ENCODE results near the gene PCK2.
A peak's percentile ranks its signal among the peaks of the same experiment; 100 is the strongest.
"Not testable (repeated sequence)": the region's sequence is repeated elsewhere in the genome, so short reads cannot be mapped to it uniquely, and the experiment has no call there.

The PCK2 gene

DNA sequence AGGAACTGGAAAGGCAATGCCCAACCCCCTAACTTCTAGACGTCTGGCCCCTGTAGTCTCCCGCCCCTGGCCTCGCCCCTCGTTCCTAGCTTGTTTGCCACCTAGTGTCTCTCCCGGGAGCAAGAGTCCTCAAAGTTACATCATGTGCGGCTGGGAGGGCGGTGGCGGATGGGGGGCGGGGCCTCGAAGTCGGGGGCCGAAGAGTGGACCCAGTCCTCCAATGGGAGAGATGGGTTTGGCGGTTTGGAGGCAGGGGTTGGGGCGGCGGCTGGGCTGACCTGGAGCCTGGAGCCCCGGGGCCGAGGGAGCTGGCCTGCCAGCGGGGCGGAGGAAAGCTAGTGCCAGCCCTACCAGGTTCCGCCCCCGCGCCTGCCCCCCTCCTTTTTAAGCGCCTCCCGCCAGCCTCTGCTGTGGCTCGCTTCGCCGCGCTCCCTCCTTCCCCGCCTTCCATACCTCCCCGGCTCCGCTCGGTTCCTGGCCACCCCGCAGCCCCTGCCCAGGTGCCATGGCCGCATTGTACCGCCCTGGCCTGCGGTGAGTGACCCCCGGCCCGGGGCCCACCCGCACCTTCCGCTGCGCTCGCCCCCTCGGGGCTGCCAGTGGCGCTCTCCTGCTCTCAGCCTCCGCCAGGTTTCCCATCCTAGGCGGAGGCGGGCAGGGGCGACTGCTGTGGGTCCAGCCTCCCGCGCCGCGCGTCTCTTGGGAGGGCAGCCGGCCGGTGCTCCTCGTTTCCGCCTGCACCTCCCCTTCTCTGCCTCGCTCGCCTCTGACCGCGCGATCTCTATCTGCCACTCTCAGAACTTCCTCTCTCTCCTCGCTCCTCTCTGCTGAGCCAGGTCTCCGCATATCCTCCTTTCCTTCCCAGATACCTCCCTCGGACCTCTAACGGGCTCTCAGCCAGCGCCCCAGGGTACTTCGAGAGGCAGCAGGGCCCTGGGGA lies at the start of gene PCK2:
PCK2 (plus strand) TSS at position 411 of the 940 bp plus-strand sequence; CDS start at position 506, 95 bp downstream.
- peak; percentile 57 to 97 (median 74) for DNase-seq
- intact Hi-C loops (cut with DNase I): loop anchor here (5.0 kb wide), 1 partner anchor 42 kb away; the partner anchor contains the start of gene CARMIL3

DNA sequence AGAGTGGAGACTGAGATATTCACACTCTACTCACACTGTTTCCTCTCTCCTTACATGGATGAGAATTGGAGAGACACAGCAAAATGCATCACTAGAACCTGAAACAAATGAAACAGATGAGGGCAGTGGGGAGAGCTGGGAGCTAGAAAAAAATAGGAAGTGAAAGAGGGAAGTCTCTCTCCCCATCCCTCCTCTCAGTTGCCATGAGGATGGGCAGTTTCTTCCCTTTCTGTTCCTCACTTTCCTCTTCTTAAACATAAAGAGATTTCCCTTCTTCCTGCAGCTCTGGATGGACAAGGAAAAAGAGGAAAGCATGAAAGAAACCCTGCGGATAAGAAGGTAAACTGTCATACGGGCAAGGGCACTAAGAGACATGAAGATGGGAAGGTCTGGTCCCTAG lies 45.1 kb upstream of the PCK2 start:
- intact Hi-C loops (cut with DNase I); DNase-seq: not testable (repeated sequence)

DNA sequence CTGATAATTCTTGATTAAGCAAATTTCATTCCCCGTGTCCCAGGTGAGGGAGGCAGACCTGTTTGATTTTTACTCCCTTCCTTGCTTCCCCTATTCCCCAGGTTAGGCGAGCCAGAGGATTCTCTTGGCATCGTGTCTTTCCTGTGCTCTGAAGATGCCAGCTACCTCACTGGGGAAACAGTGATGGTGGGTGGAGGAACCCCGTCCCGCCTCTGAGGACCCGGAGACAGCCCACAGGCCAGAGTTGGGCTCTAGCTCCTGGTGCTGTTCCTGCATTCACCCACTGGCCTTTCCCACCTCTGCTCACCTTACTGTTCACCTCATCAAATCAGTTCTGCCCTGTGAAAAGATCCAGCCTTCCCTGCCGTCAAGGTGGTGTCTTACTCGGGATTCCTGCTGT lies 43.4 kb upstream of the PCK2 start:
- DNase-seq: not testable (repeated sequence)
- intact Hi-C loops (cut with DNase I): loop anchor here (5.0 kb wide), 1 partner anchor 42 kb away; the partner anchor contains the start of gene PCK2

DNA sequence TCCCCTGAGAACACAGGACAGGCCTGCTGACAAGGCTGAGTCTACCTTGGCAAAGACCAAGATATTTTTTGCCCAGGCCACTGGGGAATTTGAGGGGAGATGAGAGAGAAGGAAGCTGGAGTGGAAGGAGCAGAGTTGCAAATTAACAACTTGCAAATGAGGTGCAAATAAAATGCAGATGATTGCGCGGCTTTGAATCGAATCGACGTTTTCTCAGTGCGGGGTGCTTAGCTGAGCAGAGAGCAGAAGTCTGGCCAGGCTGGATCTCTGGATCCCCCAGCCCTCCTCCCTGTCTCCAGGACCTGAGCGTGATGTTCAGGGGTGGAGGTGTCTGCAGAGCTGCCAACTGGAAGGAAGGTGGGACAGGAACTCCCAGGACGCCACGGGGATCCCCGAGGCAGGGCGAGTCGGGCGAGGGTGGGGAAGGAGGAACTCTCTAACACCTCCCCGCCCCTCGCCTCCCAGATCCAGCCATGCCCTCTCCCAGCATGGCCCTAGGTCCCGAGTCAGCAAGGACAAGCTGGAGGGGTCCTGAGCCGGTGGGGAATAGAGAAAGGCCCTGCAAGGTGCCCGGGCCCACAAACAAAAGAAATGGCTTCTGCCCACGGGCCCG lies 42.8 kb upstream of the PCK2 start:
- DNase-seq: peak in 3 of 10 donors; percentile 30 to 88 (median 86)
- intact Hi-C loops (cut with DNase I): loop anchor here (5.0 kb wide), 1 partner anchor 41 kb away; the partner anchor contains the start of gene PCK2

DNA sequence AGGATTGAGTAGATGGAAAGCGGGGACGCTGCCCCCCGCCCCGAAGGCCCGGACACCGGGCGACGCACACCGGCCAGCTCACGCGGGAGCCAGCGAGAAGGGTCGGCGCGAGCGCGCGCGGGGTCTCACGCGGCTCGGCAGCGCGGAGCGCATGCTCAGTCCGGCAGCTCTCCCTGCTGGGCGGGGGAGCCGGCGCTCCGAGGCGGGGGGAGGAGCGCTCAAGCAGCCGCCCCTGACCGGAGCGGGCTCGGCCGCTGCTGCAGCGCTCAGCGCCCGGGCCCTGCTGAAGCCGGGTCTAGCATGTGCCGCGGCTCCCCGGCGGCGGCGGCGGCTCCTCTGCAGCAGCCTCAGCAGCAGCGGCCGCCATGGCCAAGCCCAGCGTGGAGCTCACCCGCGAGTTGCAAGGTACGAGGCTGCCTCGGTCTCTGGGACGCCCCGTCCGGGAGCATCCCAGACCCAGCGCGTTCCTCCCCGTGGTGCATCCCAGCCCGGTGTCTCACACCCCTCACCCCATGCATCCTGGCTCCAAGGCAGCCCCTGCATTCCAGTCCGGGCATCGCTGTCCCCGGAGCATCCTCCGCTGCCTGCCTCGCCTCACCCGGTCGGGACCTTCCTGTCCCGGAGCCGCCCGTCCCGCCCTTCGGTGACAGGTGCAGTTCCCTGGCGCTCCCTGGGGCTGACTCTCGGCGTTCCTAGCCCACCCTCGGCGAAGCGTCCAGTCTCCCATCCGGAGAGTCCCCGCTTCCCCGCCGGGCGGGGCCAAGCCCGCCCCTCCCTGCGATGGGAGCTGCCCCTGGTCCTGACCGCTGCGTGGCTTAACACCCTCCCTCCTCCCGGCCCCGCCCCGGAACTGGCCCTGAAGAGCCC lies 42.1 kb upstream of the PCK2 start, which contains the start of gene CARMIL3:
CARMIL3 (plus strand) TSS at position 221 of the 867 bp plus-strand sequence; CDS start at position 366, 145 bp downstream.
- intact Hi-C loops (cut with DNase I): loop anchor here (5.0 kb wide), 1 partner anchor 40 kb away; the partner anchor contains the start of gene PCK2
- DNase-seq: peak; percentile 52 to 97 (median 72)

DNA sequence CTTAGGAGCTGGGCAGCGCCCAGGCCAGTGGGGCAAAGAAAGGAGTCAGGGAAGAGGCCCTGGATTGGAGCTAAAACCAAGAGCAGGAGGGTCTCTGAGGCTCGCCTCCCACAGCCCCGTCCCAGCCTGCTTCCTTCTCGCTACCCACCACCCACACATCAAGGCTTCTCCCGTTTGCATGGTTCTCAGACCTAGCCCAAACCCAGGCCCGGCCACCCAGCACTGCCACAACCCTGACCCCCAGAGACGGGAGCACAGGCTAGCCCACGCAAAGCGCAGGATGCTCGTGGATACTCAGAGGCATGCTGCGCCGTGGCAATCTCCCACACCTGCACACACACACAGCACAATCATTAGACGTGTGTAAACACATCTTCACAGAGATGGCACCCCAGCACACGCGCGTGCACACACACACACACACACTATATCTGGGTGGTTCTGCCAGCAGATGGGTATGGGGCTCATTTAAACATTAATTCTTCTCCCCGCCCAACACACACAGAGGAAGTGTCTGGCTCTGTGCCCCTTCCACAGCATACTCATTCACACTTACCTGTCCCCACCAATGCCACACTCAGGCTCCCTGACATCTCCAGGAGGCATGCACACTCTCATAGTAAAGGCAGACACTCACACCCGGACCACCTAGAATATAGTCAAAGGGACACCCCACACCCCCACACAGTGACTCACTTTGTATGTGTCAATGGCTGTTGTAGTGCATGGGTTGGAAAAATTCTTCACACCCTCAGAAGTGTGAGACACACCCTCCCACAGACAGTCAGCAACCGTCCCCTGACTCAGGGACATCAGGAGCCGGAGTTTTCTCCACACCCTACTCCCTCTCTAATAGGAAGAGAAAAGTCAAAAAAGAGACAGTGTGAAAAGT lies 41.2 kb upstream of the PCK2 start:
- intact Hi-C loops (cut with DNase I): loop anchor here (5.0 kb wide), 1 partner anchor 39 kb away; the partner anchor contains the start of gene PCK2
- peak in 3 of 10 donors; percentile 43 to 90 (median 43) for DNase-seq

DNA sequence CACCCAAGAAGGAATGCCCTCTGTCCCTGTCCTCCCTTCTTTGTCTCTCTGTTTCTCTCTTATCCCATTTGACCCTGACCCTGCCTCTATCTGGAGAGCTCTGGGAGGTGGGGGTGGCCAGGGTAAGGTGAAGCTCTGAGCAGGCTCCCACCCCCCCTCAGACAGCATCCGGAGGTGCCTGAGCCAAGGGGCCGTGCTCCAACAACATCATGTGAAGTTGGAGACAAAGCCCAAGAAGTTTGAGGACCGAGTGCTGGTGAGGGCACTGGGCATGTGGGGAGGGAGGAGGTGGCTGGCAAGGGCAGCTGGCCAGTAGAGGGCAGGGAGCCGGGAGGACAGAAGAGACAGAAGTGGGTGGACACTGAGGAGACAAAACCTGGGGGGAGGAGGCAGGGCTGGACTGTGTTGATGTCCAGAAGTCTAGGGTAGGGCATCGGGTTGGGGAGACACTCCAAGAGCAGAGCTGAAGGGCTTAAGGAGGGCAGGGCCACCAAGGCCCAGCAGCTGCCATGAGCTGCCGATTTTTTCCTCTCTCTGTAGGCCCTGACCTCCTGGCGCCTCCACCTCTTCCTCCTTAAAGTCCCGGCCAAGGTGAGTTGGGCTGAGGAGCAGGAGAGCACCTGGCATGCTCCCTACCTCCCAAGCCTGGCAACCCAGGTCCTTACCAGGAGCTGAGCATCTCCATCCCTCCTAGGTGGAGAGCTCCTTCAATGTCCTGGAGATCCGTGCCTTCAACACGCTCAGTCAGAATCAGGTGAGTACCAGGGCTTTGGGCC lies 40.4 kb upstream of the PCK2 start:
- intact Hi-C loops (cut with DNase I): loop anchor here (5.0 kb wide), 1 partner anchor 39 kb away; the partner anchor contains the start of gene PCK2
- DNase-seq: peak in 1 of 10 donors; percentile 64

DNA sequence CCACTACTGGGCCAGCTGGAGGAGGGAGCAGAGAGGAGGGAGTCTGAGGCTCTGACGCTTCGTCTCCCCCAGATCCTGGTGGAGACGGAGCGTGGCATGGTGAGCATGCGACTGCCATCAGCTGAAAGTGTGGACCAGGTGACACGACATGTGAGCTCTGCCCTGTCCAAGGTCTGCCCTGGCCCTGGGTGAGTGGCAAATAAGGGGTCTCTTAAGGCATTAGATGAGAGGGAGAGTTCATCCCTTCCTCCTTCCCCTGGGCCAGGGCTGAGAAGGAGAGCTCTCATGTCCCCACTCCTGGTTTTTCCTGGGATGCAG lies 39.8 kb upstream of the PCK2 start:
- DNase-seq: peak in 1 of 10 donors; percentile 69
- intact Hi-C loops (cut with DNase I): loop anchor here (5.0 kb wide), 1 partner anchor 38 kb away; the partner anchor contains the start of gene PCK2

DNA sequence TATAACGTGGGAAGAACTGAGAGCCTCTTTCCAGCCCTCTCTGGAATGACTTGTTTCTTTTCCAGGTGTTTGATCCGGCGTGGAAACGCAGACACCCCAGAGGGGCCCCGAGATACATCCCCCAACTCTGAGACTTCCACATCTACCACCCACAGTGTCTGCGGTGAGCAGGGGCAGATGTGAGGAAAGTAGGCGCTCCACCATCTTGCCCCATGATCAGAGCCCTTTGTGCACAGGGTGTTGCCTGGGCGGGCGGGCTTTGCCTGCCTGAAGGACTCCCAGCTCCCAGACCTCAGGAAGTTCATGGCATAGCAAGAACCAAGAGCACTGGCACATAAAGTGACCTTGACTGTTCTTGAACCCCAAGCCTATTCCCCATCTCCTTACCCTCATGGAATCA lies 39.5 kb upstream of the PCK2 start:
- intact Hi-C loops (cut with DNase I): loop anchor here (5.0 kb wide), 1 partner anchor 38 kb away; the partner anchor contains the start of gene PCK2
- DNase-seq: peak in 1 of 10 donors; percentile 57

DNA sequence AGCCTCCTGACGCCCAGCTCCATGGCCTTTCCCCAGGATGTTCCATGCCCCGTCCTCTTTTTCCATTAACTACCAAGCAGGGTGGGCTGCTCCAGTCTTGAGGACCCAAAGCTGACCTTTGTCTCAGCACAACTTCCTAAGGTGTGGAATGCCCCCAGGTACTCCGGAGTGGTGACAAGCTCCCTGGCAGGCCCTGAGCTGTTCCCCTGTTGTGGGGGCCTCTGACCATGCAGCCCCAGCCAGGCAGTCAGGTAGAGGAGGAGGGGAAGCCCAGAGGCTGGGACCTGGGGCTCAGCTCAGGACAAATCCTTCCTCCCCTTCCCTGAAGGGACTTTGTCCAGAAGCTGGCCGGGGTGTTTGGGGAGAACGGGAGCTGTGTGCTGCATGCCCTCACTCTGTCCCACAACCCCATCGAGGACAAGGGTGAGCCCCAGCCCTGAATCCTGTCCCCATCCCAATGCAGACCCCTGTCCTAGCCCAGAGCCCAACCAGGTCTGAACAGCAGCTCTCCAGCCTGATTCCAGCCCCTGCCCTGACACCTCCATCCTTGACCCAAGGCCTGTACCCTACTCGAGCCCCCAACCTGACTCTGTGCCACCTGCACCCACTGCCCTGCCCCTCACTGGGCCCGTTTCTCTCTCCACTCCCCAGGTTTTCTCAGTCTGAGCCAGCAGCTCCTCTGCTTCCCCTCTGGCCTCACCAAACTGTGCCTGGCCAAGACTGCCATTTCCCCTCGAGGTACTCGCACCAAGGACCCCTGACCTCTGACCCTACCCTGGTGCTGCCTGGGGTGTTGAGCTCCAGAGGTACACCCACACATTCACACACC lies 37.9 kb upstream of the PCK2 start:
- peak in 1 of 10 donors; percentile 75 for DNase-seq
- intact Hi-C loops (cut with DNase I): no loop called here

DNA sequence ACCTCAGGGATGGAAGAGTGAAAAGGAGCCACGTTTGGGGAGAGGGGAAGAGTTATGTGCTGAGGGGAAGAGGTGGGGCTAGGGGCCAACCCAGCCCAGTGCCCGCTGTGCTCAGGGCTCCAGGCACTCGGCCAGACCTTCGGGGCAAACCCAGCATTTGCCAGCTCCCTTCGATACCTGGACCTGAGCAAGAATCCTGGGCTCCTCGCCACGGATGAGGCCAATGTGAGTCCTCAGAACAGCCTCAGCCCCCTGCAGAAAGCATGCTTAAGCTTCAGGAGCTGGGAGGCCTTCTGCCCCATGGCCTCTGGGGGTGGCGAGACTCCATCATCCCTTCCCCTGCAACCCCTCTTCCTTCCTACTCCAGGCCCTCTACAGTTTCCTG lies 37.3 kb upstream of the PCK2 start:
- intact Hi-C loops (cut with DNase I): no loop called here
- DNase-seq: peak in 1 of 10 donors; percentile 78

DNA sequence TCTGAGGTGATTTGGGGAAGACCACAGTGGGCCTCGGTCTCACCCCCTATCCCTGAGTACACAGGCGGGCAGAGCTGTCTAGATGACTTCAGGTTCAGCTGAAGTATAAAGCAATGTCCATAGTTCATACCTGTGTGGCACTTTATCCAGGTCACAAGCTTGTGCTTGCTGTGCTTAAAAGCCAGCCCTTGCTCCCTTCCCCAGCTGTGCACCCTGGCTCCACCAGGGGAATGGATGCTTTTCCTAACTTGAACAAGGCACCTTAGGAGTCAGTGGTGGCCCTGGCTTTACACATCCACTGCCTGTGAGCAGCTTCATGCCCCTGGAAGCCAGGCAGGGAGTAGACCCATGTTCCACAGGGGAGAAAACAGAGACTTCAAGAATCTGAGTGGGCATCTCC lies 36.8 kb upstream of the PCK2 start:
- peak in 1 of 10 donors; percentile 25 for DNase-seq
- intact Hi-C loops (cut with DNase I): no loop called here

DNA sequence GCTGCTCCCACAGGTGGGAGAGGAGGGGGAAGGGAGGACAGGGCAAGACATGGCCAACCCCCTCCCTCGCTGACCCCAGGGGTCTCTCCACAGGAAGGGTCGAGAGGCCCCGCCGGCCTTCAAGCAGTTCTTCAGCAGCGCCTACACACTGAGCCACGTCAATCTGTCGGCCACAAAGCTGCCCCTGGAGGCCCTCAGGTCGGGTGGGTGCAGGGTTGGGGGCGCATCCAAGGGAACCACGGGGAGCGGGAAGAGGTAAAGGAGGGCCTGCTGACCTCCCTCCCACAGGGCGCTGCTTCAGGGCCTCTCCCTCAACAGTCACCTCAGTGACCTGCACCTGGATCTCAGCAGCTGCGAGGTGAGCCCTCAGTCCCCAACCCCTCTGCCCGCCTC lies 36.2 kb upstream of the PCK2 start:
- intact Hi-C loops (cut with DNase I): no loop called here
- DNase-seq: peak in 1 of 10 donors; percentile 63

DNA sequence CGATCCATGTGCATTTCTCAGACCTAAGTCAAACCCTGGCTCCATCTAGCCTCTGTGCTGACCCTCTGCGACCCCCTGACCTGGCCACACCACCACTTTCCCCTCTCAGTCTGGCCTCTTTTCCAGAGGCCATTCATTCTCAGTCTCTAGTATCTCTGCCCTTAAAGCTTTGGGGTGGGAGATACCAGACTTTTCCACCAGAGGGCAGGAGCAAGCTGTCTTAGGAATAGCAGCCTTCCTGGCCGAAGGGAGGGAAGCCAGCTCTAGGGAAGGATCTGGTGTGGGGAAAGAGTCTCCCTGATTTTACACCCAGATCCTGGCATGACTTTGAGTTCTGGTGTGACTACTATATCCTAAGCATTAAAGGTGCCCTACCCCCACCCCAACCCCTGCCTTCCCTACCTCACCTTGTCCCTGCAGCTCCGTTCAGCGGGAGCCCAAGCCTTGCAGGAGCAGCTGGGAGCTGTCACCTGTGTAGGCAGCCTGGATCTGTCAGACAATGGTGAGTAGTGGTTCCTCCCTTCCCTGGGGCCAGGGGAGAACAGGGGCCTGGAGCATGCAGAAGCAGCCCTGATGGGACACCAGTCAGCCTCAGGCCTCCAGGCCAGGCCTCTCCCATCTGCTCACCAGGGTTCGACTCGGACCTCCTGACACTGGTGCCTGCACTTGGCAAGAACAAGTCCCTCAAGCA lies 35.7 kb upstream of the PCK2 start:
- peak in 6 of 10 donors; percentile 54 to 95 (median 79) for DNase-seq
- intact Hi-C loops (cut with DNase I): no loop called here

DNA sequence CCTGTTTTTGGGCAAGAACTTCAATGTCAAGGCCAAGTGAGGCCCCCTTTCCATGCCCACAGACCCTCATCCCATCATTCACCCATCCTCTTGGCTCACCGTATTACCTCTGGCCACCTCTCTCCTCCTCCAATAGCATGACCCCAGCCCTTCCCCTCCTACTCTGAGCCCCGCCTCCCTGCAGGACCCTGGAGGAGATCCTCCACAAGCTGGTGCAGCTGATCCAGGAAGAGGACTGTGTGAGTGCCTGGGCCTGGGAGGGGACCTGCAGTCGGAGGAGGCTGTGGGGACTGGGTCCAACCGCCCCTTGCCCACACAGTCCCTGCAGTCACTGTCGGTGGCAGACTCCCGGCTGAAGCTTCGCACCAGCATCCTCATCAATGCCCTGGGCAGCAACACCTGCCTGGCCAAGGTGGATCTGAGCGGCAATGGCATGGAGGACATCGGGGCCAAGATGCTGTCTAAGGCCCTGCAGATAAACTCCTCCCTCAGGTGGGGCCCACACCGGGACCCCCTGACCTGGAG lies 35.1 kb upstream of the PCK2 start:
- intact Hi-C loops (cut with DNase I): no loop called here
- DNase-seq: peak in 1 of 10 donors; percentile 75

DNA sequence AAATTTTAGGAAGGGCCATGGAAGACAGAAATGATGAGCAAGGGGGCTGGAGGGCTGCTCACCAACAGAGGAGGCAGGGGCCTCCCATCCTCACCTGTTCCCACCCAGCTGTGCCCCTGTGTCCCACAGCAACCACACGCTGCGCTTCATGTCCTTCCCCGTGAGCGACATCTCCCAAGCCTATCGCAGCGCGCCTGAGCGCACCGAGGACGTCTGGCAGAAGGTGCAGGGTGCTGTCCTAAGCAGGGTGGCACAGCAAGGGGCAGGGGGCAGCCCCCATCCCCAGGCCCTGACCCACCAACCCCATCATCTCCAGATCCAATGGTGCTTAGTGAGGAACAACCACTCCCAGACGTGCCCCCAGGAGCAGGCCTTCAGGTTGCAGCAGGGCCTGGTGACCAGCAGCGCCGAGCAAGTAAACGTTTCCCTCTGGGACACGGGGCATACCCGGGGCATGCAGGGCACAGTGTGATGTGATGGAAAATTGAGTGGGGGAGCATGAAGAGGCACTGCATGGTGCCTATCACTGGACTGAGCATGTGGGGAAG lies 34.2 kb upstream of the PCK2 start:
- intact Hi-C loops (cut with DNase I): no loop called here
- DNase-seq: peak in 1 of 10 donors; percentile 75
